Embryonic facial prominence (tissue), 1 donor: Measurements from ENCODE around the gene BEX3.
"Not testable (repeated sequence)": the region's sequence is repeated elsewhere in the genome, so short reads cannot be mapped to it uniquely, and the experiment has no call there.

Source experiments
- DNase-seq: peaks from one replicate; pipeline ENCODE4 v3.0.0-alpha.2; 2016; ENCODE audit errors: extremely low spot score

BEX3 gene

DNA sequence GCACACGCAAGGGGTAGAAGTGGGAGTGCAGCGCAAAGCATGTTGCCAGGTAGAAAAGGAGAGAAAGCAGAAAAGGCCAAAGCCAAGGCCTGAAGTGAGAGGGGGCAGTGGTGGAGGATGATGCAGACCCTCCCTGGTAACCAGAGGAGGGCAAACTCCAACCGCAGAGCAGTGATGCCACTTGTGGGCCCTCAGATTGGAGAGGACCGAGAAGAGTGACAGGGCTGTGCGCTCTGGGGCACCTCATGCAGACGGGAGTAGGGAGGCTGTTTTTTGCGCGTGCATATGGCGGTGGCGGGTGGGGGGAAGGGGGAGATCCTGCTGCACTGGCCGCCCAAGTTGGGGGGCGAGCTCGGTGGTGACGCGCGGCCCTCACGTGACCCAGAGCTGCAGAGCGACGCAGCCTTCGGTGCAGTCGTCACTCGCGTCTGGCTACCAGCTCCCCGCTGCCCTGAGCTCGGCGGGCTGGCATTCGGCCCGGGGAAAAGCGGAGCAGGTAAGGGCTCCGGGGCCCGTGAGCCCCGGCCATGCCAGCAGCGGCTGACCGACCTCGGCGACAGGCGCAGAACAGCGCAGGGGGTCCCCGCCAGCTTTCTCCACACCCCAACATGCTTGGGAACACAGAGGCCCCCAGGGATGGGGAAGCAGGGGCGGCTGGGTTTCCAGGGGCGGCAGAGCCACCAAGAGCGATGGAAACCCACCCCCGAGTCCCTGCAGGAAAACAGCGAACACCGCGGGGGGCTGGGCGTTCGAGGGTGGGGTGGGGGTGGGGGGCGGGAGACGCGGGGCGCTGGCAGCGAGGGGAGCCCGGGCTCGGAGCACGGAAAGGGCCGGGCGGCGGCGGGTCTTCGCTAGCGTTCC is at the start of gene BEX3:
Gene BEX3 (plus strand): TSS at position 421 of the 861 bp plus-strand sequence. CDS start 984 bp downstream, outside the sequence.
- peak; percentile 45 for DNase-seq

DNA sequence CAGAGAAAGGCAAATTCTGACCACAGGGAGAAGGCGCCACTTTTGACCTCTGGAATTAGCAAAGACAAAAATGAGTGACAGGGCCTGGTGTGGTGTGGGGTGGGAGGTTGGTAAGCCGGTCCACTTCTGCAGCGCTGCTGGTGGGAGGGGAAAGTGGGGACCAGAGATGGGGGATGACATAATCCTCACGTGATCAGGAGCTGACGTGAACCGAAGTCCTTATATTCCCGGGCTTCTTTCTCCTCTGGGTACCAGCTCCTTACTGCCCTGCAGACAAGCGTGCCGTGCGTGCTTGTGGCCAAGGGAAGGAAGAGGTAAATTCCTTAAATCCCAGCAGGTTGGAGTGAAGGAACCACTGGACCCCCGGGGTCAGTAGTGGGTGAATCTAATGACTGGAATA is 46.3 kb upstream of the BEX3 start, which contains the start of gene TCEAL7:
Gene TCEAL7 (plus strand): TSS at position 249 of the 400 bp plus-strand sequence. CDS start 1,165 bp downstream, outside the sequence.
- DNase-seq: peak; percentile 76

GRCh38 chrX:103330681-103331288 is 45.6 kb upstream of the BEX3 start:
- DNase-seq: peak; percentile 7

DNA sequence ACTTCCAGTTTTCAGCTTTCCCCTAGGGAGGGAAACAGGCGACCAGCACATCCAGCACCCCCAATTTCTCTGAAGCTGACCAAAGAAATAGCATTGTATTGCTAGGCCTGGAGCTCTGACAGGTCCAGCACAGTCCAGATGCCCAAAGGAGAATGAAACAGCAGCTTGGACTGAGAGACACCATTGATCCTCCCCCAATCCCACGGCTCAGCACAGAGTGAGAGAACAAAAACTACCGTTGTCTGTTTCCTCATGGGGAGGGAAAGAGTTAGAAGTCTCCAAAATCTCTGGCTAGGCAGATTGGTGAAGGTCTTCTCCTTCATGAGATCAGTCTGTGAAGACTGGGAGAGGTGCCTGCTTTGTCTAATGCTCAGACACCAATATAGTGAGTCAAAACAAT is 37.7 kb upstream of the BEX3 start:
- DNase-seq: no peak

- no peak for DNase-seq
Measured at GRCh38 chrX:103343105-103343504, 33.2 kb upstream of the BEX3 start.

DNA sequence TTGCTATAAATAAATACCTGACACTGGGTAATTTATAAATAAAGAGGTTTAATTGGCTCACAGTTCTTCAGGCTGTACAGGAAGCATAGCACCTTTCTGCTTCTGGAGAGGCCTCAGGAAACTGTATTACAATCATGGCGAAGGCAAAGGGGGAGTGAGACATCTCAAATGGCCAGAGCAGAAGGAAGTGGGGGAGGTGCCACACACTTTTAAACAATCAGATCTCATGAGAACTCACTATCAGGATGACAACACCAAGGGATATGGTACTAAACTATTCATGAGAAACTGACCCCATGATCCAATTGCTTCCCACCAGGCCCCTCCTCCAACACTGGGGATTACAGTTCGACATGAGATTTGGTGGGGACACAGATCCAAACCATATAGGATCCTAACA is 31.7 kb upstream of the BEX3 start:
- no peak for DNase-seq

- DNase-seq: no peak
Measured at GRCh38 chrX:103347682-103348397, 28.5 kb upstream of the BEX3 start.

- peak; percentile 88 for DNase-seq
Measured at GRCh38 chrX:103356130-103356798, 20.1 kb upstream of the BEX3 start, which contains the start of gene TCEAL9. TSS of gene TCEAL9 (plus strand) at chrX:103356506. CDS start at chrX:103357685, 1,179 bp downstream.

DNA sequence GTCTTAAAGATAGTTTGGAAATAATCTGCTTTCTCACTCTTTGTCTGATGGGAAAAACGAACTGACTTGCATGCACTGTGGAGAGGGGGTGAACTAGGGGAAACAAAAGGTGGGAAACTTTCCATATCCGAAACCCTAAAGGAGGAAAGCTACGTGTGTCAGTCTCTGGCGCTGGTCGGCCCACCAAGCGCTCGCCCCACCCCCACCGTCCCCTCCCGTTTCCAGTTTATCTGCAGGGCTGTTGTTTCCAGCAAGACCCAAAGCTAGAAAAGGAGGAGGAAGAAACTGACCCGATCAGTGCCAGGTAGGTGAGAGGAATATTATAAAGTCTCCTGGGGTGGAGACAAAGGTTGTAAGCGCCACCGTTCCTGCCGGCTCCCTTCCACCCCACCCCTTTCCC is 19.5 kb upstream of the BEX3 start:
- no peak for DNase-seq

DNA sequence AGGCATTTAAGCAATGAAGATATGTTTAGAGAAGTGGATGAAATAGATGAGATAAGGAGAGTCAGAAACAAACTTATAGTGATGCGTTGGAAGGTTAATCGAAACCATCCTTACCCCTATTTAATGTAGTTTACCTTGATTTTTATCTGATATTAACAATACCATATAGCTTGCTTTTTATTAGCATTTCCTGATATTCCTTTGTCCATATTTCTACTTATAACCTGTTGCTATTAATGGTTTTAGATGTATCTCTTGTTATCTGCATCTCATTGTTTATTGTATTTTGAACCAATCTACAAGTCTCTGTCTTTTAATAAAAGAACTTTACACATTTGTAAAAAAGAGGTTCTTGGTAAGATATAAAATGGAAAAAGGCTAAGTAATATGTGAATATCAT is 18.5 kb upstream of the BEX3 start:
- DNase-seq: no peak

DNA sequence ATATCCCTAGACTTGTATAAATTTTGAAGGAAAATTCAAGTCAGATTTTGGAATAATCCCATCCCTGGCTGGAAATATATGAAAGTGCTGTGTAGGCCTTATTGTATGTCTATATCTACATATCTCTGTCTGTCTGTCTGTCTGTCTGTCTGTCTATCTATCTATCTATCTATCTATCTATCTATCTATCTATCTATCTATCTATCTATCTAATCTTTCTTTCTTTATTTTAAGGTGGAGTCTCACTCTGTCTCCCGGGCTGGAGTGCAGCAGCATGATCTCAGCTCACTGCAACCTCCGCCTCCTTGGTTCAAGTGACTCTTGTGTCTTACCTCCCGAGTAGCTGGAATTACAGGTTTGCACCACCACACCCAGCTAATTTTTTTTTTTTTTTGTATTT is 16.7 kb upstream of the BEX3 start:
- not testable (repeated sequence) for DNase-seq

DNA sequence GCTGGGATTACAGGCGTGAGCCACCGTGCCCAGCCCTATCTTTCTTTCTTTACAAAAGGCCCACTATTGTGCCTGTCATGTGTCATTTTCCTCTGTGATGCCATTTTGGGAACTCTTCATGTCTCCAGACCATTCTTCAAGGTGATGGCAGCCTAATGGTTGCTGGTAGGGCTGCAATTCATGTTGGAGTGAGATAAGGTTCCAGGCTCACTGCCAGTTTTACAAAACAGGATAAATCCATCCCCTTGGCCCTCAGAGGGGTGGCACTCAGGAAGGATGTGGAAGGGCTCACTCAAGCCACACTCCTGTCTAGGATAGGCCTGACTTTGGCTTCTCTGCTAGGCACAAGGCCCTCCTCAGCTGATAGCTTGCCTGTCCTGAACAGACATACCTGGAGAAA is 16.2 kb upstream of the BEX3 start:
- no peak for DNase-seq

GRCh38 chrX:103360916-103361315 is 15.4 kb upstream of the BEX3 start:
- no peak for DNase-seq

GRCh38 chrX:103361798-103362197 is 14.5 kb upstream of the BEX3 start:
- no peak for DNase-seq

DNA sequence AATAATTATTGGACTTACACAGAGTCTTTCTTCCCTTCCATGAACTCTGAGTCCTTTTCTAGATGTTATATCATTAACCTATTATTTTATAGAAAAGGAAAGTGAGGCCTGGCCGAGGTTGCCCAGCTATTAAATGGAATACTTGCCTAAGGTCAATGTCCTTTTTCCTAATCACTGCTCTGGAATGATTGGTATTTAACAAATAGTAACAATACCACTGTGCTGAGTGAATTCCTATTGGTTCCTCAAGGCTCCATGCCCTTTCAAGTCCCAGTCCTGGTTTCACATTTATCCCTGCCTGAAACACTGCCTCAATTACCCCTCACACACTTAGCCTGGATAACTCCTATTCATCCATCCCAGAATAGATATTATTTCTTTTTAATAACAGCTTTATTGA is 13.9 kb upstream of the BEX3 start:
- no peak for DNase-seq

DNA sequence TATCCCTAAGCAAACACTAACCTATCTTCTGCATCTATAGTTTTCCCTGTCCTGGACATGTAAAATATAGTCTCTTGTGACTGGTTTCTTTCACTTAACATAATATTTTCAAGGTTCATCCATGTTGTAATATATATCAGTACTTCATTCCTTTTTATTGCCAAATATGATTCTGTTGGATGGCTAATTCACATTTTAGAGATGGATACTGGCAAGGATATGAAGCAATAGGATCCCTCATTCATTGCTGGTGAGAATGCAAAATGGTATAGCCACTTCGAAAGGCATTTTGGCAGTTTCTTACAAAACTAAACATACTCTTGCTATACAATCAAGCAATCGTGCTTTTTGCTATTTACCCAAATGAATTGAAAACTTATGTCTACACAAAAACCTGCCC is 13.3 kb upstream of the BEX3 start:
- DNase-seq: no peak

DNA sequence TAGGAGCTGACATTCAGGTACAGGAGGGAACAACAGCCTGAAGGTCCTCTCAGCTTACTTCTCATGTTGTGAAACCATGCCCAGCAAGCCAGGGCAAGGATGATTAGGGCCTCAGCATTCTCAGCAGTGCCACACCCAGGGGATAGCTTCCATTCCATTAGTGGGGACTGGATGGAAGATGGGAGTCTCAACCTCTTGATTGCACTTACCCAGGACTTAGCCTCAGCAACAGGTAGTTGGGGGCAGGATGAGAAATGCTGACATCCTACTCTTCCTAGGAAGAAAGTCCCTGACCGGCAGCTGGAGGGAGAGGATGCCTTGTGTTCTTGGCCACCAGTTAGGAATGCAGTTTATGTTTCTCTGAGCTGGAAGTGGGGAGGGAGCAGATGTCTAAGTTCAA is 8.8 kb upstream of the BEX3 start:
- no peak for DNase-seq

- no peak for DNase-seq
Measured at GRCh38 chrX:103369479-103369878, 6.9 kb upstream of the BEX3 start.

DNA sequence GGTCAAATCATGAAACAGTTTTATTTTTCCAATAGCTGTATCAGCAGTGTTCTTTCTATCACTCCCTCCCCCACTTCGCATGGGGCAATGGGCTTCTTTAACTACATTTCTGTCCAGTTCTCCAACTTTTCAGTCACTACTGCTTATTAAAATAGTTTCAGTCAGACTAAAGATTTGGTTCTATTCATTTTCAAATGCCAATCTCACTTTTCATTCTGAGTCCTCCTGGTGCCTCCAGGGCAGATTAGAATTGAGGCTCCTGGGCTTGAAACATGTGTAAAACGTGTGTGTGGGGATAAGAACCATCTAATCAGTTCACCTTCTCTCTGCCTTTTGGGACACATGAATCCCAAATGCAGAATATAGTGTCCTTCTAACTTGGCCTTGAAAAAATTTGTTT is 3.5 kb upstream of the BEX3 start:
- DNase-seq: no peak

DNA sequence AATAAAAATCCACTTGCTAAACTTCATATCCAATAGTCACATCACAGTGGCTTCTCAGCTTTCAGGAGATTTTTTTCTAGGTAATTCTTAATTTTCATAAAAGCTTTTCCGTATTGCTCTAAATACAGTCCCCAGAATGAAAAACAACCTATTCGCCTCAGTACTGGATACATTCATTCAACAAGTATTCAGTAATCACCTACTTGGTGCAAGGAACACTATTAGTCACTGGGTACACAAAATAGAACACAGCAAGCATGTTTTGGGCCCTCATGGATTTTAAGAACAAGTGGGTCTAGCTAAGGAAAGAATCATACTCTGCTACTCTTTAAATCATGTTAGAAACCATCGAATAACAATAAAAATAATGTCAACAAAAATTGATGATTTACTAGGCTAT is 2.8 kb upstream of the BEX3 start:
- DNase-seq: no peak

GRCh38 chrX:103376979-103377324 is 614 bp downstream of the BEX3 start:
- DNase-seq: no peak

DNA sequence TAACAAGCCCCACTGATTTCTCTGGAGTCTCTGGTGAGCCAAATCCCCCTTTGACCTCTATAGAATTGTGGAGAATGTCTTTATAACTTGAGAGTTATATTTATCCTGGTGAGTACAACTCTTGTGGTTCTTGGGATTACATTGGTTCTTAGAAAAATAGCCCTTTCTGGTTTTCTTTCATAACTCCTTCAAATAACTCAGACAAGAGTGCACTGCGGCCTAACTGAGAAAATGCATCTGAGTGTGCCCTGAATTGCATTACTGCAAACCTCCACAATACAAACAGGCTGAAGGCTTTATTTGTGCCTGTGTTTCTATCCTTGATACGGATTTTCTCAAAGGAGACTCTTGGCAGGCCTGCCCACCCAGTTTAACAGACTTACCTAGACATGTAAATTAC is 2.7 kb downstream of the BEX3 start:
- DNase-seq: no peak
